Osteocyte (in vitro differentiated cells): ENCODE data around the gene NCAM1. TPM values are rescaled to one million over a fixed set of nuclear protein-coding genes. Genes with fewer than 3 reads are reported as not detected.

Experiments used
- DNase-seq: peaks from one replicate; pipeline ENCODE4 v3.0.0; 2021; ENCODE audit warnings: mixed read lengths; ENCODE audit not compliant: unreplicated experiment; ENCODE audit errors: extremely low spot score
- H3K27ac Mint-ChIP-seq: one replicate; pipeline ENCODE4 v1.8.0; 2021; ENCODE audit warnings: mild to moderate bottlenecking, mixed read lengths; ENCODE audit not compliant: unreplicated experiment
- H3K27me3 Mint-ChIP-seq: one replicate; pipeline ENCODE4 v1.8.0; 2021; ENCODE audit warnings: mixed read lengths; ENCODE audit not compliant: unreplicated experiment
- H3K36me3 Mint-ChIP-seq: one replicate; pipeline ENCODE4 v1.8.0; 2021; ENCODE audit warnings: mixed read lengths; ENCODE audit not compliant: unreplicated experiment
- H3K4me1 Mint-ChIP-seq: one replicate; pipeline ENCODE4 v1.8.0; 2021; ENCODE audit warnings: mixed read lengths; ENCODE audit not compliant: unreplicated experiment
- H3K4me3 Mint-ChIP-seq: one replicate; pipeline ENCODE4 v1.8.0; 2021; ENCODE audit warnings: mild to moderate bottlenecking, moderate library complexity, mixed read lengths; ENCODE audit not compliant: unreplicated experiment
- H3K9me3 Mint-ChIP-seq: one replicate; pipeline ENCODE4 v1.8.0; 2021; ENCODE audit warnings: mixed read lengths; ENCODE audit not compliant: unreplicated experiment
- CTCF ChIP-seq: fragments of 200-600 bp; sonication (generic); IDR thresholded peaks from 2 replicates; pipeline ENCODE4 v1.5.0; 2021; ENCODE audit warnings: antibody characterized with exemption, mild to moderate bottlenecking, moderate library complexity
- total RNA-seq: library from RNA; stranded (reverse); gene quantifications from 2 replicates; pipeline ENCODE4 v1.2.1, GENCODE V29; 2021

The NCAM1 gene
- total RNA-seq, 1 donor from 2014 or later, result 2.2 TPM

- Mint-ChIP-seq H3K27me3 (peaks cover 4% of the 10 kb centered on the region), H3K4me3 (no peak overlapping the region), H3K9me3 (no peaks in the 10 kb centered on the region), H3K27ac (no peak overlapping the region), H3K36me3 (no peaks in the 10 kb centered on the region), H3K4me1 (no peaks in the 10 kb centered on the region)
- TF ChIP-seq CTCF, result no peak
- DNase-seq, result no peak
Measured at GRCh38 chr11:113255096-113255495, 293.9 kb downstream of the NCAM1 start.

- Mint-ChIP-seq H3K4me1 (no peaks in the 10 kb centered on the region), H3K36me3 (no peaks in the 10 kb centered on the region), H3K27ac (no peak overlapping the region), H3K9me3 (no peaks in the 10 kb centered on the region), H3K4me3 (no peak overlapping the region), H3K27me3 (peaks cover 4% of the 10 kb centered on the region)
- TF ChIP-seq CTCF, result no peak
- no peak for DNase-seq
Measured at GRCh38 chr11:113255741-113256140, 294.5 kb downstream of the NCAM1 start.

- Mint-ChIP-seq H3K4me1 (no peaks in the 10 kb centered on the region), H3K27ac (no peak overlapping the region), H3K27me3 (peaks cover 4% of the 10 kb centered on the region), H3K36me3 (no peaks in the 10 kb centered on the region), H3K9me3 (no peaks in the 10 kb centered on the region), H3K4me3 (no peak overlapping the region)
- TF ChIP-seq CTCF, result no peak
- no peak for DNase-seq
Measured at GRCh38 chr11:113256431-113257202, 295.4 kb downstream of the NCAM1 start.

- Mint-ChIP-seq H3K36me3 (no peaks in the 10 kb centered on the region), H3K27me3 (no peaks in the 10 kb centered on the region), H3K9me3 (no peaks in the 10 kb centered on the region), H3K4me3 (no peak overlapping the region), H3K27ac (no peak overlapping the region), H3K4me1 (no peaks in the 10 kb centered on the region)
- TF ChIP-seq CTCF, result no peak
- no peak for DNase-seq
Measured at GRCh38 chr11:113260096-113260425, 298.8 kb downstream of the NCAM1 start.

GRCh38 chr11:113260541-113260940 lies 299.3 kb downstream of the NCAM1 start:
- Mint-ChIP-seq H3K27ac (no peak overlapping the region), H3K9me3 (no peaks in the 10 kb centered on the region), H3K36me3 (no peaks in the 10 kb centered on the region), H3K27me3 (no peaks in the 10 kb centered on the region), H3K4me3 (no peak overlapping the region), H3K4me1 (no peaks in the 10 kb centered on the region)
- DNase-seq, result no peak
- no peak for TF ChIP-seq CTCF
